GM19438 (cell line): ENCODE measurements around the gene AFAP1L1.

Source experiments
- ATAC-seq: cut with Tn5 transposase; IDR thresholded peaks from one replicate; pipeline ENCODE4 v1.9.1; 2021; ENCODE audit warnings: low read depth; ENCODE audit not compliant: unreplicated experiment

AFAP1L1 gene

DNA sequence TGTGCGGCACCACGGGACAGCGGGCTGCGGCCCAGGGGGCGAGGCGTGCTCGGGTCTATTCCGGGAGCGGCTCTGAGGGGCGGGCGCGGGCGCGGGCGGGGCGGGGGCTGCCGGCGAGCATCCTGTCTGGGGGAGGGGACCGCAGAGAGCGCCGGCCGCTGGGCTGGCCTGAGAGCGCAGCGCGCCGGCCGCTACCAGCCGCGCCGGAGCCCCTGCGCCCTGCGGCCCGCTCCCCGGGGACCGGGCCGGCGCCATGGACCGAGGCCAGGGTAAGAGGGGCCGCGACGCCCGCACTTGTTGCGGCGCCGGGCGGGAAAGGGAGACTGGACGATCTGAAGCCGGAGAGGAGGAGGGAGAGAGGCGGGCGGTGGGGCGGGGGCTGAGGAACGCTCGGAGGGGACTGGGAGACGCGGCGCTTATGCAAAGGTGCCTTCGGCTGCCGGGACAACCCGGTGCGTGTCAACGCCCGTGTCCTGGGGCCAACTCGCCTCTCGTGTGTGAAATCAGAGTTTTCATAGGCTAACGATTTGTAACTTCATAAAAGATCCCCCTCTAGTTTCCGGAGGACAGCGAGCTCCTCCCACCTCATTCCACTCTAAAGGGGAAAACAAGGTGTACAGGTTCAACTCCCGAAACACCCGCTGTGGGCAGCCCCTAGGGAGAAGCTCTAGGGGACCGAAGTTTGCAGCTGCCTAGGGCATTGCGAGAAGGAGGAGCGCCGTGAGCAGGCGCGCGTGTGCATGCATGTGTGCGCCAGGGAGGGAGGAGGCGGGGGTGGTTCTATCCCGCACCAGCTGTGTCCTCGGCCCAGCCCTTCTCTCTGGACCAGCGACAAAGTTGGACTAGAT, at the start of gene AFAP1L1:
TSS of gene AFAP1L1 (plus strand) at position 144 of the 848 bp plus-strand sequence. CDS start at position 254, 110 bp downstream.
- ATAC-seq: peak; percentile 51

DNA sequence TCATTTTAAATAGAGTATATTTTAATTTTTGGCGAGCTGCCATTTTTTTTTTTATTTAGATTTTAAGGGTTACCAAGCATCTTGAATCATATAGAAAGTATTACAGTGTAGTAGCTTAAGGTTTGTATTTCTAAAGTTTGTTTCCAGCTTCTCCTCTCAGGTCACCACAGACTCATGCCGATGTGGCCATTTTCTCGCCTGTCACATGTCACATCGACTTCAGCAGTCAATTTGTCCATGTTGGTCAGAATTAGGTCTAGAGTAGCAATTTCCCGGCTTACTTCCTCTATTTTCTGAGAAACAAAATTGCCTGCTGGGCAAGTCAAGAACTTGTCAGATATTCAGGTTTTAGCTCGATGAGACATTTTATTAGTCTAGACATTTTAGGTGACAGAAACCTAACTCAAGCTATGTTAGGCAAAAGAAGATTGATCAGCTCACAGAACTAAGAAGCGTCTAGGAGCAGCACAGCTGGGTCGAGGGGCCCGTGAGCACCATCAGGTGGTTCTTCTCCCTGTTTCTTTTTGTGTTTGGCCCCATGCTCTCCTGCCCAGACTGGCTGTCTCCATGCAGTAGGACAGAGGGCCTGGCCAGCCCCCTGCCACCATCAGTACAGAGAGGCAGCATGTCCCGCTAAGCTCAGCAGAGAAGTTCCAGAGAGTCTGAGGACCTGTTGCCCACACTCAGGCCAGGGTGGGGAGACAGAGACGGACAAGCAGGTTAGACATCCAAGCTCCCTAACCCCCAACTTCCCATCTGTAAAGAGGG, 48.4 kb upstream of the AFAP1L1 start:
- no peak for ATAC-seq

DNA sequence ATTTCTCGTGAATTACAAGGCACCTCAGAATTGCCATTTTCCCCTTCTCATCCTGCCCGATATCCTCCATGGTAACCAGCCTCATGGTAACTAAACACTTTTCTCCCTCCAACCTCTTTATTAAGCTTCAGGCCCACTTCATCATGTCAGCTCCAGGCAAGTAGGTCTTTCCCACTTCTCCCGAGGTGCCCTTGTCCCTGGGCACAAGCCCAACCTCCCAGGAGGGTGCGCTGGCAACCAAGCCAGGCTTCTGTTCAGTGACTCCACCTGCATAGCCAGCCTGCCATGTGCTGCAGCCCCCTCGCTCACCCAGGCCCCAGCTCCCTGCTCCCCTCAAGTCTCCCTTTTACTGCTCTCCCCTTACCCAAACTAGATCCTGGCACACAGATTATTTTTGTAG, 47.4 kb upstream of the AFAP1L1 start:
- no peak for ATAC-seq

DNA sequence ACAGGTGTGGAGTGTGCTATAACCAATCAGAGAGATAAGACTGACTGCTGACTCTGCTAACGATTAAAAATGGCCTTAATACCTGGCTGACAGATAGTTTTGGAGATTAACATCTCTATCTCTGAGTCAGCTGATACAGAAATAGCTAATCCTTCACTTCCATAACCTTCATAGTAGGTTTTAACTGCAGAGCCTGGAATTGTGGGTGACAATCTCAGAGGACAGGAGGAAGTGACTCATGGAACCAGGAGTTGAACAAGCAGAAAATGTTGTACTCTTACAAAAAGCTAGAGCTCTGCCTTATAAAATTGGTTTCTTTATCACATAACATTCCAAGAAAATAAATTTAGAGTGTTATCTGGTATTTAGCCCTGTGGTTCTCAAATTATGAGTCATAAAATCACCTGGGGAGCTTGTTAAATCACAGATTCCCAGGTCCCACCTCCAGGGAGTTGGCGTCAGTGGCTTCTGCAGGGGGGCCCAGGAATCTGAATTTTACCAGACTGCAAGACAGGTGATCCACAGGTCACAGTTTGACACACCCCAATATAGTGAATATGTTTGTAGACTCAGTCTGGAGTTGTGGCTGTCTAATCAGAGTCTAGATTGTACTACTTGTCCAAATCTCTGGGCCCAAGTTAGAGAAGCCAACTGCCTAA, 44.4 kb upstream of the AFAP1L1 start:
- no peak for ATAC-seq

DNA sequence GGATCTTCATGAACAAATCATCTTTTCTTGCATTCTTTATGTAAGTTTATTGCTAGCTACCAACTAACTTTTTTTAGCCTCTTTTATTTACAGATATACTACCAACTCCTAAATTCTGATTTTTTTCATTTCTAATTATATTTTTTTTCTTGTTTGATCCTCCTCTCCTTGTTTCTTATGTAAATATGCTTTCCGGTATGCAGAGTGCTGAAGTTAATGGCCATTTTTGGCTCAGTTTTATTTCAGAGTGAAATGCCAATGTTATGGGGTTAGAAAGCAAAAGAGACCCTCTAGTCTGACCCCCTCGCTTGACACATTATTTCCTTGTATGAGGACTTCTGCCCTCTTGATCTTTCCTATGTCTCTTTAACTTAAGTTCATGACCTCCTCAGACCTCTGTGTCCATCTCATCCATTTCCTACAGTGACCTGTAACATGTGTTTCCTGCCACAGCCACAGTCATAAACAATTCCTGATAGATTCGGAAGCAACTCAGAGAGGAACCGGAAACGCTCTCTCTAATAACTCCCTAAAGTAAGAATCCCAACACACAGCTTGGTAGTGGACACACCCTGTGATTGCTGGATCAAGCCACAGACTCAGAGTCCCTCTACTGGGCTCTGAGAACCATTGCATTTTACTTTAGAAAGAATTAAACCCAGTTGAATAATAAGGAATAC, 42.9 kb upstream of the AFAP1L1 start:
- ATAC-seq: no peak

DNA sequence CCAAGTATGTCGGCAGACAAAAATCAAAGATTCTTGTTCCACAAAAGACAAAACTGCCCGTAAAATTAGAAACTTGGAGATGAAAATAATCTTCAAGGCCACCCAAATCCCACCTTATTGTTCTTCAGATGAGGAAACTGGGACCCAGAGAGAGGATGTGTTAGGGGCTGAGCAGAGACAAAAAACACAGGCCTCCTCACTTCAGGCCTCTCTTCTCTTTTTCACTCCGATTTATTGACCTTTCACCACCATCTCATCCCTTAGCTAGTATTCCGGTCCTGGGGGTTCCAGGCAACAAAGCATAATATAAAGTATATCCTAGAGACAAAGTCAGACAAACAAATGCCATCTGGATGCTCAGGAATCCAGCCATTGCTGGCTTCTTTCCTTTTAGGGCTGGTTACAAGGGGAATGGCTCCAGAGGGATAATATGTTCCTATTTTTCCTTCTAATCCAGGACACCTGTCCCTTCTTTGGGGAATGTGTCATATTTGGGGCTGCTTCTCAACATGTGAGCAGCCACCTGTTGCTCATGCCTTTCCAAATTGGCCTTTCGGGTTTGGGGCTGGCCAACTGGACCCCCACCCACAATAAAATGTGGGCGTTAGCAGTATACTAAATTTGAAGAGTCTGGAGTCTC, 42.2 kb upstream of the AFAP1L1 start:
- no peak for ATAC-seq

DNA sequence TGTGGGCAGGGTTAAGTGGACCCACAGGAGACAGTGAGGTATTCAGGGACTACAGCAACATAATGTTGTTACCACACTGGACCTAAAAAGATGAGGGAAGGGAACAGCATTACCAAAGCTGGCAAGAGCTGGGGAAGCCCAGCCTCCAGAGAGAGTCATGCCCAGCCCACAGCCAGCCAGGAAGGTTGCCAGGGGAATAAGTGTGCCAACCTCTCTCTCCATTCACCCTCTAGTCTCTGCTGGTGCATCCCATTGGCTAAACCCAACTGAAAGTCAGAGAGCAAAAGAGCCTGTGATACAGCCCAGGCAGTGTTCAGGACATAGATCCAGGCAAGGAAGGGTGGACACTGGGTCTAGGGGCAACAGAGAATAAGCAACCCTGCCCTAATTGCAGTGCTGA, 35.8 kb upstream of the AFAP1L1 start:
- no peak for ATAC-seq

DNA sequence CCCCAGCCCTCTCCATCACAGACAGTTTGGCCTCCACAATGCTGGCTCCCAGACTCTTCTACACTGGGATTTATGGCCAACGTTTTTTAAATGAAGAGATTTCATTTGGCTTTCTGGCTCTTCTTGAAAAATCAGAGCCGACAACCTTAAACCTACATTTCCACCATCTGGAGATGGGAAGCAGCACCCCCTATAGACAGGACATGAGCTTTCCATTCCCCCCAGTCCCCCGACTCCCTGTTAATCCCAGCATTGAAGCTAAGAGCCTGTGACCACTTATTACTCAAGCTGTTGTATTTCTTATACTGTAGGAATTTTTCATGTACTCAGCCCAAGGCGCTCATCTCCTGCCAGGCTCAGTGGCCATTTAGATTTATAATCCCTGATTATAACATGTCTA, 34.0 kb upstream of the AFAP1L1 start:
- ATAC-seq: no peak

DNA sequence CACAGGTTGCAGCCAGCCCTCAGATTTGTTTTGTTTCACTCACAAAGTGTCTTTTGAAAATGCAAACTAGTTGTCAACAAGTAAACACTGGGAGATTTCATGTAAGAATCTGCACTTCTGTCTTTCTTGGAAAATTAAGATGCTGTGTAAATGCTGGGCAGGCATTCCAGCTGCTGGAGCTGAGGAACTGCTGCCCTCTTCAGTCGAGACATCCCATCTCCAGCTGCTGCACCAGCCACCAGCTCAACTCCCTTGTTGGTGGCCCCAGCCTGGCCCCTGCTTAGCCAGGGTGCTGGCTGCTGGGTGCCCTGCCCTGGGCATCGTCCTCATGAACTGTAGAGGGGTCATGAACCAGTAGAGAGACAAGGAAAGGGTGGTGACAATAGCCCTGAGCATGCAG, 33.1 kb upstream of the AFAP1L1 start:
- no peak for ATAC-seq

DNA sequence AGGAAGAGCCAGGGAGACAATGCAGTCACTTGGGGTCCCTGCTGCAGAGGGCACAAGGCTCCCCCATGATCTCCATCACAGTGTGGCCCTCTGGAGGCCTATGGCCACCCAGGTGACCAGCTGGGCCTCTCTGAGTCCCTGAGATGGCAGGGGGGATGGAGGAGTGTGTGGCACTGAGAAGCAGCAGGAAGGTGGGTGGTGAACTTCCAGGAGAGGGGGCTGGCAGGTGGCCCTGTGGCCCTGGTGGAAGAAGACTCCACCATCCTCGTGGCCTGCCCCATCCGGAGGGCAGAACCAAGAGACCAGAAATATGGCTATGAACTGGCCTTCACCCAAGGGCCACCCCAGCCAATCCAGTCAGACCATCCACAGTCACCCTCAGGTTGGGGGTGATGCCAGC, 31.7 kb upstream of the AFAP1L1 start:
- ATAC-seq: no peak

DNA sequence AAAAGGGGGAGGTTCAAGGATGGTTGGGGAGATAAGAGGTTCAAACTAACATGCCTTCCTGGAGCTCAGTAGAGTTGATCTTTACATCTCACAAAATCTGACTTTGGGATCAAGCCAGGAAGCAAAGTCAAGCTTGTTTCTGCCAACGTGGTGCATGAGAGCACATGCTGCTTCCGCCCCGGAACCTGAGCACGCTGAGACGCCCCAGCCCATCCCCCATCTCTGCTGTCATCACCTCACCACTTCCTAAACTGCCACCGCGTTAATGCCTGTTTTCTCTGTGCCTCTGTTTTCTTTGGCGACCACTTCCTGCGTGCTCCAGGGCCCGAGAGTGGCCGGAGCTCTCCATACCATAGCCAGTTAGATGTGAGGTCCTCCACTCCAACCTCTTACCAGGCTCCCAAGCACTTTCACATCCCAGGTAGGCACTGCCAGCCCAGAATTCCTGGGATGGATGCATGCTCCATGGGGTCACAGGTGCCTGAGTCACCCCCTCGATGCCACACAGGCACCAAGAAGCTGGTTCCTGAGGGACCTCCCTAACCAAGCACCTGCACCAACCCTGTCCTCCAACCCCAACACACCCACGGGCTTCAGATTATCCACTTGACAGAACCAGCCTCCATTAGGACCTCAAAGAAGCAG, 31.2 kb upstream of the AFAP1L1 start:
- peak; percentile 73 for ATAC-seq

DNA sequence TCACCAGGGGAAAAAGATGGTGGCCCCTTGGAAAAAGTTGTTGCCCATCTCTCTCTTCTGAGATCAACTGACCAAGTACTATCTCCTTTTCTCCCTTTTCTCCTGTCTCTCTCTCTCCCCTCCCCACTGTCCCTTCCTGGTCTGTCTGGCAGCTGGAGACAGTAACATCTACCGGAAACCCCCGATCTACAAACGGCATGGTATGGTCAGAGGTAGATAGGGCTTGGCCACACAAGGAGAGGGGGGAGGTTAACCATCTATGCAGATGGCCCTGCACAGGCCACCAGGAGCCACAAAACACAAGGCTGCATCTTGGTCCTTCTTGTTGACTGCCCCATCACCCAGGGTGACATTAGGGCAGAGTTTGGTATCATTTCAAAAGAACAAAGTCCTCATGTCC, 29.3 kb upstream of the AFAP1L1 start:
- no peak for ATAC-seq

DNA sequence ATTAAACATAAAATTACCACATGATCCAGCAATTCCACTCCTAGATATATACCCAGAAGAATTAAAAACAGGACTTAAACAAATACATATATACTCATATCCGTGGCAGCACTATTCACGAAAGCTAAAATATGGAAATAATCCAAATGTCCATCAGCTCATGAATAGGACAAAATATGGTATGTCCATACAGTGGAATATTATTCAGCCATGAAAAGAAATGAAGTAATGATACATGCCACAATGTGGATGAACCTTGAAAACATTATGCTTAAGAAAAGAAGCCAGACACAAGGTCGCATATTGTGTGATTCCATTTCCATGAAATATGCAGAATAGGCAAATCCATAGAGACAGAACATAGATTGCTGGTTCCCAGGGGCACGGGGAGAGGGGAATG, 24.8 kb upstream of the AFAP1L1 start:
- ATAC-seq: no peak

DNA sequence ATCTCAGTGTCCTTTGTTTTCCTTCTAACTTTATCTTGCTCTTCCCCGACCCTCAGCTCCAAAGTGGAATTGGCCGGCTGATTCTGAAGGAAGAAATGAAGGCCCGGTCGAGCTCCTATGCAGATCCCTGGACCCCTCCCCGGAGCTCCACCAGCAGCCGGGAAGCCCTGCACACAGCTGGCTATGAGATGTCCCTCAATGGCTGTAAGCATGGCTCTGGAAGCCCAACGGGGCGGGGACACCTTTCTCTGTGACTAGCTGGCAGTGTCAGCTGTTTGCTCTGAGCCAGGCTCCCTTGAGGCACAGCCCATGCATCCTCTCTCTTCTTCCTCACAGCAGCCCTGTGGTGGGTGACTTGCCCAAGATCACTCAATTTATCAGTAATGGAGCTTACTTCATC, 23.9 kb upstream of the AFAP1L1 start:
- no peak for ATAC-seq

DNA sequence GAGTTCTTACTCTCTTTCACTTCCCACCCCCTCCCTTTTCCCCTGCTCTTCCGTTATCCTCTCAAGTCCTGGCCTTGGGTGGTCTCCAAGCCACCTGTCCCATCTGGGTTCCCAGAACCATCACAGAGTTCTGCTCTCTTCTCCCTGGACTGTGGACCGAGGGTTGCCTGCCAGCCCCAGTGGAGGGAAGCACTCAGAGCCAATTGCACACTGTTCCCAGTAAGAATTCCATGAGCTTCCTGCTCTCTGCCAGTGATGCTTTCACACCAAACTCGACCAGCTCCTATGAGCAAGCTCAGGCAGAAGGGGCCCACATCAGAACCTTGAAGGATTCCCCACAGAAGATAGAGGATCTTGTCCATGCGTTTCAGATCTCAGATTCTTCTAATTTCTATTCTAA, 20.1 kb upstream of the AFAP1L1 start:
- ATAC-seq: no peak

DNA sequence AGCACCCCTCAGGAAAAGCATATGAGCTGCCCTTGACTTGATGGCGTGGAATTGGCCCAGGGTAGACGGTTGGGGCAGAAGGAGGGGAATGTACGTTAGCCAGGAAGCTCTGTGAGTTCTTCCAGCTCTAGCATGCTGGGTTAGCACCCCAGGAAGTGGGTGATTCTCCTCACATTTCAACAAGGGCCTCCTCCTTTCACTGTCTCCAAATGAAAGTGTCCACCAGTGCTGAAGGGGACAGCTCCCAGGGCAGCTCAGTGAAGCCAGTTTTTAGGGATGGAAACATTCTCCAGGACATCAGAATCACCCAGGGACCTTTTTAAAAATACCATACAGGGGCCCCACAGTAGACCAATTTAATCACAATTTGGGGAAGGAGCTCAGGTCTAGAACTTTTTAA, 17.2 kb upstream of the AFAP1L1 start:
- no peak for ATAC-seq

DNA sequence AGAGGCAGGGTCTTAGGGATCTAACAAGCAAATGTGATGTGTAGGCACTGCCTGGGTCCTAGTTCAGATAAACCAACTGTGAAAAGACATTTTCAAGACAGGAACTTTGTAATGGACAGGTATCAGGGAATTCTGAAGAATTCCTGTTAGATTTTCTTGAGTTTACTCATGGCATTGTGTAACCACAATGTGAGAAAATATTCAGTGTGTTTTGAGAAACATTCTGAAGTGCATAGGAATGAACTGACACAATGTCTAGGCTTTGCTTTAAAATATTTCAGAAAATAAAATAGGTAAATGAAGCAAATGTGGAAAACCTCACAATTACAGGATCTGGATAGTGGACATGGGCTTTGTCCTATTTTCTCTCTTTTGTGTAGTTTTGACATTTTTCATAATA, 15.2 kb upstream of the AFAP1L1 start:
- no peak for ATAC-seq

DNA sequence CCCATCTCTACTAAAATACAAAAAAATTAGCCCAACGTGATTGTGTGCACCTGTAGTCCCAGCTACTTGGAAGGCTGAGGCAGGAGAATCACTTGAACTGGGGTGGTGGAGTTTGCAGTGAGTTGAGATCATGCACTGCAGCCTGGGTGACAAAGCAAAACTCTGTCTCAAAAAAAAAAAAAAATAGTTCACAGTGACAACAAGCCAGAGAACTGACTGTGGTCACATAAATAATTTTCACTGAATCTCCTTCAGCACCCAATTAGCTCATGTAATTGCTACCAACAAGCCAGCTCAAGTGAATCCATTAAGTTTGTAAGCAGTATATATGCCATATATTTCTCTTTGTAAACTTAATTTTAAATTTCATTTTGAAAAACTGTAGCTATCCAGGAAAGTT, 14.5 kb upstream of the AFAP1L1 start:
- ATAC-seq: no peak

DNA sequence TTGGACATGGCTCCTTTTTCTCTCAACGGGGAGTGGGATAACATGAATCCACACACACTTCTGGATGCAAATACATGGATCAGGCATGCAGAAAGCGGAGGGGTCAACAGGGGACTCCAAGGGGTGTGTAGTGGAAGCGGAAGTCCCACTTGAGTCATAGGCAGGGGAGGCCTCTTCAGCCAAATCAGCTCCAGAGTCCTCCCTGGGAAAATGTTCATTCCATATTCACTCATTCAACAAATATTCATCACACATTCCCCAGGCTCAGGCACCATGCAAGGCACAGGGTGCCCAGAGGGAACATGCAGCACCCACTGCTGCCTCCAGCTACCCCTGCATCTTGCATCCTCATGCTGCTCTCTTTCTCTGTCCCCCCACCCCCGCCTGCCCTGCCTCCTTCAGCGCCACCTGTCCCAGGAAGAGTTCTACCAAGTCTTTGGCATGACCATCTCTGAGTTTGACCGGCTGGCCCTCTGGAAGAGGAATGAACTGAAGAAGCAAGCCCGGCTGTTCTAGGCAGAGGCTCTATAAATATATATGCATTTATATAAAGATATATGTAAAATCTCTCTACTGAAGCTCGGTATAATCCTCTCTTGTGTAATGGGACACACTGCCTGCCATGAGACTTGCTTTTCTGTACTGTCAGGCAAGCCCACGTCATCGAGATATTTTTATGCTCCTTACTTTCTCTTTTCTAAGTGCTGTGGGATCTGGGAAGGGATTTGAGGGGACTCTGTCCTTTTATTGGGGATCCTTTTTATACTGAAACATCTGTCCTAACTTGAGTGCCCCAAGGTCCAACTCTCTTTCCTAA, 13.6 kb upstream of the AFAP1L1 start:
- no peak for ATAC-seq
